Uterus (tissue), 4 donors: ENCODE results near the gene ETS1. TPM values are rescaled to one million over a fixed set of nuclear protein-coding genes. Genes with fewer than 3 reads are reported as not detected.
"Not testable (repeated sequence)": the region's sequence is repeated elsewhere in the genome, so short reads cannot be mapped to it uniquely, and the experiment has no call there.

Experiments used
- DNase-seq, 2 donors: peaks; one replicate each; pipeline ENCODE4 v3.0.0-alpha.2; 2019 to 2020
- H3K27ac ChIP-seq, 2 donors: fragments of 200-600 bp; sonication (generic); 1 replicate in 1 of 2; 2 replicates in 1 of 2; pipeline ENCODE4 v1.5.1; 2016 to 2018
- H3K27me3 ChIP-seq, 2 donors: fragments of 200-600 bp; sonication (generic); one replicate each; pipeline ENCODE4 v1.5.1; 2018 to 2019; ENCODE audit warnings: control low read depth in 1 of 2
- H3K36me3 ChIP-seq, 2 donors: fragments of 200-600 bp; sonication (generic); one replicate each; pipeline ENCODE4 v1.5.1; 2019; ENCODE audit warnings: control low read depth in 1 of 2
- H3K4me1 ChIP-seq, 2 donors: fragments of 200-600 bp; sonication (generic); one replicate each; pipeline ENCODE4 v1.5.1; 2018 to 2019; ENCODE audit warnings: control low read depth in 1 of 2
- H3K4me3 ChIP-seq, 2 donors: fragments of 200-600 bp; sonication (generic); 1 replicate in 1 of 2; 2 replicates in 1 of 2; pipeline ENCODE4 v1.5.1; 2018 to 2019; ENCODE audit warnings: mild to moderate bottlenecking in 1 of 2
- H3K9me3 ChIP-seq, 2 donors: fragments of 200-600 bp; sonication (generic); one replicate each; pipeline ENCODE4 v1.5.1; 2019; ENCODE audit warnings: control low read depth in 1 of 2
- POLR2A ChIP-seq, 2 donors: fragments of 450-650 bp; IDR thresholded peaks; one replicate each; pipeline ENCODE4 v1.6.1; 2016; ENCODE audit warnings: antibody characterized with exemption in 2 of 2, mild to moderate bottlenecking in 1 of 2, moderate library complexity in 1 of 2
- intact Hi-C: fragments of 100-400 bp; cut with DNase I; formaldehyde crosslinking; loops from one replicate; pipeline ENCODE4 v1.15.1; 2023; ENCODE audit warnings: low total_unique reads
- total RNA-seq, 4 donors: library from RNA; depleted of rRNA in 3 of 4; stranded (reverse); fragments of >200 nt in 3 of 4; gene quantifications; one replicate each; pipeline versions ENCODE4 v1.1.0 to v1.2.4, GENCODE V29; 2014 to 2023
- TF ChIP-seq, protein P1 (sequence below), 4 experiments: fragments of 200-600 bp in 2 of 4; fragments of 450-650 bp in 2 of 4; sonication (generic) in 2 of 4; IDR thresholded peaks; one replicate each; pipeline ENCODE4 v1.5.1; 2016 to 2019; ENCODE audit warnings: antibody characterized with exemption in 4 of 4, mild to moderate bottlenecking in 2 of 4, moderate library complexity in 1 of 4
- donor health status: DM: yes; HTN: yes; CAD: no.

Gene ETS1
- total RNA-seq, 4 donors from 2014 or later: 24.1 to 80.9 (median 58.3) TPM

DNA sequence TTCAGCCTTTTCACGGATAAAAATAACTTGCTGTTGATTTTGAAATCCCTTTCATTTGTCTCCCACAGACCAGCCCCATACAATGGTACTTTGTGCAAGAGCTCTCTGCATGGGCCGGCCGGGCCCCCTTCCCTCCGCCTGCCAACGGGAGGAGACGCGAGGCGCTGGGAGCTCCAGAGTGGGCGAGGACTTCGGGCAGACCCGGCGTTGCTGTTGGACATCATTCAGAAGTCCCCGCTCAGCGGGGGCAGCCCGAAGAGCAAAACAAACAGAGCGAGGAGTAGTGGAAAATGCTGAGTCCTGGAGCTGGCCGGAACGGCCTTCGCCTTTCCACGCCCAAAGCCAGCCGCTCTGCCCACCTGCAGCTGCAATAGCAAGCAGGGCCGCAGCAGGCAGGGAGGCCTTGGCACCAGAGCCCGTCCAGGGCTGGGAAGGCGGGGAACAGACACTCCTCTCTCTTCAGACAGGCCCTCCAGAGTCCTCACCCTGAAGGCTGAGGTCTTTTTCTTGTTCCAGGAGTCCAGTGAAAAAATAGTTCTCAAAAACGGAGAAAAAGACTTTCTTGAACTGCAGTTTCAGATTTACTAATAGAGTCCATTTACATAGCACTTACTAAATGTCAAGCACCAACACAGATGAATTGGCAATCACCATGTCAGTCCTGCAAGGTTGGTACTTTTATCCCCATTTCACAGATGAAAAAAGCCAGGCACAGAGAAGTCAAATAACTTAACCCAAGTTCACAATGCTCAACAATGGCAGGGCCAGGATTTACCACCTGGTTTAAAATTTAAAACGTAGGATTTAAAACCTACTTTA is 135.5 kb downstream of the ETS1 start:
- H3K4me1 ChIP-seq: no peaks in the 10 kb centered on the region
- H3K9me3 ChIP-seq: no peaks in the 10 kb centered on the region
- H3K27ac ChIP-seq: peak overlapping the region; percentile 13 to 49
- H3K36me3 ChIP-seq: no peaks in the 10 kb centered on the region
- no peaks in the 10 kb centered on the region for H3K27me3 ChIP-seq
- TF ChIP-seq, protein P1, sequence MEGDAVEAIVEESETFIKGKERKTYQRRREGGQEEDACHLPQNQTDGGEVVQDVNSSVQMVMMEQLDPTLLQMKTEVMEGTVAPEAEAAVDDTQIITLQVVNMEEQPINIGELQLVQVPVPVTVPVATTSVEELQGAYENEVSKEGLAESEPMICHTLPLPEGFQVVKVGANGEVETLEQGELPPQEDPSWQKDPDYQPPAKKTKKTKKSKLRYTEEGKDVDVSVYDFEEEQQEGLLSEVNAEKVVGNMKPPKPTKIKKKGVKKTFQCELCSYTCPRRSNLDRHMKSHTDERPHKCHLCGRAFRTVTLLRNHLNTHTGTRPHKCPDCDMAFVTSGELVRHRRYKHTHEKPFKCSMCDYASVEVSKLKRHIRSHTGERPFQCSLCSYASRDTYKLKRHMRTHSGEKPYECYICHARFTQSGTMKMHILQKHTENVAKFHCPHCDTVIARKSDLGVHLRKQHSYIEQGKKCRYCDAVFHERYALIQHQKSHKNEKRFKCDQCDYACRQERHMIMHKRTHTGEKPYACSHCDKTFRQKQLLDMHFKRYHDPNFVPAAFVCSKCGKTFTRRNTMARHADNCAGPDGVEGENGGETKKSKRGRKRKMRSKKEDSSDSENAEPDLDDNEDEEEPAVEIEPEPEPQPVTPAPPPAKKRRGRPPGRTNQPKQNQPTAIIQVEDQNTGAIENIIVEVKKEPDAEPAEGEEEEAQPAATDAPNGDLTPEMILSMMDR (IDR thresholded peaks at IDR 0.05): no peak
- TF ChIP-seq POLR2A (IDR thresholded peaks at IDR 0.05): no peak
- DNase-seq: peak in 1 of 2 donors; percentile 47
- intact Hi-C loops: no loop called here
- peak overlapping the region in 1 of 2 donors; percentile 15 for H3K4me3 ChIP-seq

DNA sequence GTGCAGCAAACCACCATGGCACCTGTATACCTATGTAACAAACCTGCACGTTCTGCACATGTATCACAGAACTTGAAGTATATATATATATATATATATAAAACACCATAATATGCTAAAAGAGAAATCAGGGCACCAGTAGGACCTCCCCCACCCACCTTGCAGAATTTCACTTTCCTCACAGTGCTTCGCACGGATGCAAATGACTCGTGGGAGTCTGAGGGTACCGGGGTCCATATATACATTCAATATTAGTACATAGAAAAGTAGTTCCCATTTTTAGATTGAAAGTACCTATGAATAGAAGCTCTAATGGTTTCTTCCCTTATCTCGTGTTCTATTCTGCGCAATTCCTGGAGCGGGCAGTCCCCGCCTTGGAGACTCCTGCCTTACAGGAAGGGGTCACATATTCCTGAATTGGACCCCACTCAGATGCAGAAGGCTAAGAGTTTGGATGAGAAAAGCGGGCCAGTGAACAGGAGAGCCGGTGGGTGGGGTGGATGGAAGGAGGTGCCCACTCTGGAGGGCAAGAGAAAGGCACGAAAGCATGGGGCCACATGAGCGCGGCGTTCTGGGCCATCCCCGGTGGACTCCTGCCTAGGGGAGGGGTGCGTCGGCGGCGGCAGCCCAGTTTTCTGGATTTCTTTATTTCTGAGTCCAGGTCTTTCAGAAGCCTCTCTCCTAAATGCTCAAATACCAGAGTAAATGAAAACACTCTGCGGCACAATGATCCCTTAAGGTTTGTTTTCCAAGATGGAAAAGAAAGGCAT is 136.3 kb downstream of the ETS1 start:
- no peak for DNase-seq
- Histone ChIP-seq H3K4me3 (no peak overlapping the region), H3K4me1 (no peaks in the 10 kb centered on the region), H3K27ac (peak overlapping the region; percentile 13 to 49), H3K27me3 (no peaks in the 10 kb centered on the region), H3K36me3 (no peaks in the 10 kb centered on the region), H3K9me3 (no peaks in the 10 kb centered on the region)
- intact Hi-C loops: no loop called here
- TF ChIP-seq POLR2A (IDR thresholded peaks at IDR 0.05): no peak
- TF ChIP-seq, protein P1 (IDR thresholded peaks at IDR 0.05): no peak

DNA sequence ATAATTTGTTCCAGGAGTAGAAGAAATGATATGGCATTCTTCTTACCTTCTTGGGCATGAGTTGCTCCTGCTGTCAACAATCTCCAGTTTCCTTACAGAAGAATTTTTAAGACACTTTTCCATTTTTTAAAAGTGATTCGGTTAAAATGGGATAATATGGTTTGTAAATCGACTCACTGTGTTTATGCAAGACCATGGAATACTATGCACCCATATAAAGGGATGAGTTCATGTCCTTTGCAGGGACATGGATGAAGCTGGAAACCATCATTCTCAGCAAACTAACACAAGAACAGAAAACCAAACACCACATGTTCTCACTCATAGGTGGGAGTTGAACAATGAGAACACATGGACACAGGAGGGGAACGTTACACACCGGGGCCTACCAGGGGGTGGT is 136.9 kb downstream of the ETS1 start:
- intact Hi-C loops, H3K9me3 ChIP-seq, H3K4me3 ChIP-seq, H3K4me1 ChIP-seq, DNase-seq, H3K36me3 ChIP-seq, H3K27me3 ChIP-seq, H3K27ac ChIP-seq: not testable (repeated sequence)

DNA sequence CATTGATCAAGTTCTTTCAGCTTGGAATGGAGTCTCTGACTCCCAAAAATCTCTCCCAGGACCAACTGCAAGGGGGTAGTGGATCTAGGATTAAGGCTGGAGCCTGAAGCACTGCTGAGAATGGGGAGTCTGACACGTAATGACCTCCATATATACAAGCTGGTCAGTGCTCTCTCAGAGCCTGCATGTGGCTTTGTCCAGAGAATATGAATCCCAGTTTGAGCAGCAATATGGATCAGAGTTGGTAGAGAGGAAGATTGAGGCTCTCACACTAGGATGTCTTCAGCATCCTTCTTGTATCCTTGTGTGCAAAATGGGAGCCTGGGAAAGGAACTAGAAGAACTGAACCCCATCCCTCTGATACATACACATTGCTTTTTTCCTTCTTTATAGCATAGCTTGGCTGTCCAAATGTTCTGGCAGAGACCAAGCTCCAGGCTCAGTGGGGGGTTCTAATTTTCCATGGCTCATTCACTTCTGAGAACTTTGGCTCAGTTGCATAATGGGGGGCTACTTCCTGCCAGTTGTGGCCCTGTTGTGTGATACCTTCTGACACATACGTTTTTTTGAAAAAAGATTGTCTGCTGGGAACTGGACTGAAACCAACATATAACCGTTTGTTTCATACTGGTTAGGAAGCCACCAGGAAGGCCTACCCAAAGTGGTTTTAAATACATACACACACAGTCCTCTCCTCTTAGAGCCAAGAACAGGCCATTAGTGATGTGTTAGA is 138.2 kb downstream of the ETS1 start:
- no peak for DNase-seq
- Histone ChIP-seq H3K36me3 (no peaks in the 10 kb centered on the region), H3K27ac (no peak overlapping the region), H3K9me3 (no peaks in the 10 kb centered on the region), H3K4me3 (no peak overlapping the region), H3K27me3 (no peaks in the 10 kb centered on the region), H3K4me1 (no peaks in the 10 kb centered on the region)
- intact Hi-C loops: no loop called here
- no peak for TF ChIP-seq POLR2A (IDR thresholded peaks at IDR 0.05)
- TF ChIP-seq, protein P1 (IDR thresholded peaks at IDR 0.05): no peak

DNA sequence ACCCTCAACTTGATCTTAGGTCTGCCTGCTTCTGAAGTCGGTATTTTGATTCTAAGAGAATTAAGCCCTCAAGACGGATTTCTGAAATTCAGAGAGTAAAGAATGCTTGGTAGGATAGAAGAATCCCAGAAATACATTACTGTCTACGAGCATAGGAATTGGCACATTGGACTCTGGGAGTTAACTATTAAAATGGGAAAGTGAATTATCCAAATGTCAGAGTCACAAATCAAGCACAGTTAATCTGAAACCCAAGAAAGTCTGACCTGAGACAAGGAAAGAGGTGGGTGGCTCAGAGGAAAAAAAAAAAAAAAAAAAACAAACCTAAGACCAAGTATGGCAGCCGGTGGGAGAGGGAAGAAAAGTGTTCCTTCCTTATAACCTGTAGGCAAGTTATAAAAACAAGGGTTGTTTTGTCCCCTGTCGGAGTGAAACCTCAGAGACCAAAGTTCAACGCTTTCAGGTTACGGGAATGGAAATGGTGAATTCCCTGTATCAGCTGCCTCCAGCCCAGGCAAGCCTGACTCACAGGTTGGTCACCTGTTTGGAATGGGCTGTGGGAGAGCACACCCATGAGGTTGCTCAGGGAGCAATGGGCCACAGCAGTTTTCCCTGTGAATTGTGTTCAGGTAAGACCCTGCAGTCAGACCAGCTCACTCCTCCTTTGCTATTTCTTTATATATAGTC is 139.0 kb downstream of the ETS1 start:
- DNase-seq: no peak

More for the DNA sequence above, 139.0 kb downstream of the ETS1 start:
- Histone ChIP-seq H3K4me3 (no peak overlapping the region), H3K27ac (no peak overlapping the region), H3K27me3 (no peaks in the 10 kb centered on the region), H3K9me3 (no peaks in the 10 kb centered on the region), H3K36me3 (no peaks in the 10 kb centered on the region), H3K4me1 (no peaks in the 10 kb centered on the region)
- intact Hi-C loops: no loop called here
- TF ChIP-seq POLR2A (IDR thresholded peaks at IDR 0.05): no peak
- TF ChIP-seq, protein P1 (IDR thresholded peaks at IDR 0.05): no peak
